Posterior vena cava (tissue), 2 donors: ENCODE data around the gene RBM45. TPM values are rescaled to one million over a fixed set of nuclear protein-coding genes. Genes with fewer than 3 reads are reported as not detected.
"Not testable (repeated sequence)": the region's sequence is repeated elsewhere in the genome, so short reads cannot be mapped to it uniquely, and the experiment has no call there.

Source experiments
- DNase-seq: peaks from one replicate; pipeline ENCODE4 v3.0.0-alpha.2; 2020; ENCODE audit warnings: low spot score
- intact Hi-C, 2 donors: fragments of 100-400 bp; cut with DNase I; formaldehyde crosslinking; loops; one replicate each; pipeline versions ENCODE4 v1.14.1 to v1.14.2; 2022 to 2023
- long read RNA-seq, 2 donors: library from polyadenylated mRNA; unstranded; transcript quantifications; one replicate each; pipeline ENCODE4 v2.0.0, GENCODE V29; 2020 to 2021
- total RNA-seq, 2 donors: library from RNA; stranded (reverse); fragmentation: NEBNext Ultra II Directional; extraction: Animal tissue kit (Norgen Biotek cat#: 25700); gene quantifications; one replicate each; pipeline ENCODE4 v1.2.1, GENCODE V29; 2021
- donor health status: DM: yes; HTN: yes; CAD: no.
- donor health status: DM: yes; HTN: yes; CAD: no.

The RBM45 gene, protein sequence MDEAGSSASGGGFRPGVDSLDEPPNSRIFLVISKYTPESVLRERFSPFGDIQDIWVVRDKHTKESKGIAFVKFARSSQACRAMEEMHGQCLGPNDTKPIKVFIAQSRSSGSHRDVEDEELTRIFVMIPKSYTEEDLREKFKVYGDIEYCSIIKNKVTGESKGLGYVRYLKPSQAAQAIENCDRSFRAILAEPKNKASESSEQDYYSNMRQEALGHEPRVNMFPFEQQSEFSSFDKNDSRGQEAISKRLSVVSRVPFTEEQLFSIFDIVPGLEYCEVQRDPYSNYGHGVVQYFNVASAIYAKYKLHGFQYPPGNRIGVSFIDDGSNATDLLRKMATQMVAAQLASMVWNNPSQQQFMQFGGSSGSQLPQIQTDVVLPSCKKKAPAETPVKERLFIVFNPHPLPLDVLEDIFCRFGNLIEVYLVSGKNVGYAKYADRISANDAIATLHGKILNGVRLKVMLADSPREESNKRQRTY
- 10 to 100 TPM; 11.3 to 13.9 TPM for total RNA-seq
- long read RNA-seq, donor 1, partial matches to known transcripts: 0 of 5 reads
- long read RNA-seq, donor 1, other reads (novel, unspliced or antisense): 3 of 5 reads
- long read RNA-seq, donor 2, transcript RBM45-201 (10 exons, 1,785 nt): major isoform, 13 of 19 reads
- long read RNA-seq, donor 2, partial matches to known transcripts: 1 of 19 reads
- long read RNA-seq, donor 2, other reads (novel, unspliced or antisense): 5 of 19 reads

DNA sequence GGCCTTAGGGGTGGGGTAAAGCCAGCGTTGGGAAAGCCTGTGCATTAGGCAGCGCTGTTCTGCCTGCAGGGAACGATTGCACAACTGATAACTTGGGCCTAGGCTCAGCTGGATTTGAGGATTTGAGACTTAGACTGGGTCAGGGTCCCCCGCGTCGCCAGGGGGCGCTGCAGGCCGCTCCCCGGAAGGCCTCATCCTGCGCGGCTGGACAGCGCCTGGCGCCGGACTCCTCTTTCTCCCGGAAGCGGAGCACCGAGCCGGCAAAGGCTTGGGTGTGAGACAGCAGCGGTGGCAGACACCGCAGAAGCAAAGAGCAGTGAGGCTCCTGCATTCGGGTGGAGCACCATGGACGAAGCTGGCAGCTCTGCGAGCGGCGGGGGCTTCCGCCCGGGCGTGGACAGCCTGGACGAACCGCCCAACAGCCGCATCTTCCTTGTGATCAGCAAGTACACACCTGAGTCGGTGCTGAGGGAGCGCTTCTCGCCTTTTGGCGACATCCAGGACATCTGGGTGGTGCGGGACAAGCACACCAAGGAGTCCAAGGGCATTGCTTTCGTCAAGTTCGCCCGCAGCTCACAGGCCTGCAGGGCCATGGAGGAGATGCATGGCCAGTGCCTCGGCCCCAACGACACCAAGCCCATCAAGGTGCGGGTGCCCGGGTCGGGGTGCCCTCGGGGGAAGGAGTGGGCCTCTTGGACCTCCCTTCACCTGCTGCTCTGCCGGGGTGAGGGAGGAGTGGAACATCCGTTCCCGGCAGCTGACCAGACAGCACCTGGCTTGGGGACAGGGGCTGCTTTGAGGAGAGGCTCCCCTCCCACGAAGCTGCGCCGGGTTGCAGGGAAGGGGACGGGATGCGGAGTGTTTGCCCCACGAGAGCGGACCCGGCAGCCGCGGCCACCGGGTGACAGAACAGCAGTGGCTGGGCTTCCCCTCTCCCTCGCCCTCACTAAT lies at the start of gene RBM45:
RBM45 (plus strand) TSS at position 236 of the 951 bp plus-strand sequence; CDS start at position 346, 110 bp downstream.
- intact Hi-C loops: loop anchor here (5.0 to 10.0 kb wide), 2 partner anchors 302 to 660 kb away; no protein-coding TSS in a partner anchor
- DNase-seq: peak; percentile 98

DNA sequence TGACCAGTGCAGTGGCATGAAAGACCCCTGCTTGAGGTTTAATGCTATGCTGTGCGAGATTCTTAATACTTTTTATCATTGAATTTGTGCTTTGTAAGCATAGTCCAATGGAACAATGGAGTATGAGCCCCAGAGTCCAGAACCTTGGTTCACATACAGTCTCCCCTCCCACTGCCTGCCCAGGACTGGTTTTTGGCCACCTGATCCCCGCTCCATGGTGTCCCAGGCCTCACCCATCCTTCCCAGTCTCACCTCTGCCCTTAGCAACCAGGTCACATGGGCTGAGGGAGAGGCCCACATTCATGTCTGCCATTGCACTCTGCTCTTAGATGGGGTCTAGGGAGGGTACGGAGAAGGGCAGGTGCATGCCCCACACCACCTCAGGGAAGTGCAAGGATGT lies 45.9 kb upstream of the RBM45 start:
- intact Hi-C loops: no loop called here

DNA sequence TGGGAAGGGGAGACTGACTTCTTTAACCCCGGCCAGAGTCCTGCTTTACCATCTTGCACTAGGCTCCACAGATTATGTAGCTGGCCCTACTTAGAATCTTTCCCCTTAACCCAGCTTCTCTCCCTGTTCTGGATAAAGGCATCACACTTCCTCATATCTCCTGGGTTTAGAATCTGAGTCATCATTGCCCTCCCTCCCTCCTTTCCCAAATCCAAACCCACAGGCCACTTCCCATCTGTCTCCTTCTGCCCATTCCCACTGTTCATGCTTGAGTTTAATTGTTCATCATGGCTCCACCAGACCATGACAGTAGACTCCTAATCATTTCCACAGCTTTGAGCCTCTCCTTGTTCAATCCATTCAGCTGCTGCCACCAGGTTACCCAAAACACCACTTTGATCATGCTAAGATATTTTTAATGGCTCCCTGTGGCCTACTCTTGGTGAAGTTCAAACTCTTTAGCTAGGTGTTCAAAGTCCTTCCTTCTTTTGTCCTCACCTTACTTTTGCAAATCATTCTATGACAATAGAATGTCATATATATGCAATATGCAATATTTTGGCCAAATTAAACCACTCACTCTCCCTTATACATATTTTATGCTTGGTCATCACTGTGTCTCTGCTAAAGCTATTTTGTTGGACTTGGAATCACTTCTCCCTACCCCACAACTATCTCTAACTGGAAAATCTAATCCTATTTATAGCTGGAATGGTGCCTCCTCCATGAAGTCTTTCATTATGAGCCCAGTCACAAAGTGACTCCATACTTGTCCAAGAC lies 45.2 kb upstream of the RBM45 start:
- no peak for DNase-seq
- intact Hi-C loops: no loop called here

More for the DNA sequence above, 45.9 kb upstream of the RBM45 start:
- peak; percentile 68 for DNase-seq

DNA sequence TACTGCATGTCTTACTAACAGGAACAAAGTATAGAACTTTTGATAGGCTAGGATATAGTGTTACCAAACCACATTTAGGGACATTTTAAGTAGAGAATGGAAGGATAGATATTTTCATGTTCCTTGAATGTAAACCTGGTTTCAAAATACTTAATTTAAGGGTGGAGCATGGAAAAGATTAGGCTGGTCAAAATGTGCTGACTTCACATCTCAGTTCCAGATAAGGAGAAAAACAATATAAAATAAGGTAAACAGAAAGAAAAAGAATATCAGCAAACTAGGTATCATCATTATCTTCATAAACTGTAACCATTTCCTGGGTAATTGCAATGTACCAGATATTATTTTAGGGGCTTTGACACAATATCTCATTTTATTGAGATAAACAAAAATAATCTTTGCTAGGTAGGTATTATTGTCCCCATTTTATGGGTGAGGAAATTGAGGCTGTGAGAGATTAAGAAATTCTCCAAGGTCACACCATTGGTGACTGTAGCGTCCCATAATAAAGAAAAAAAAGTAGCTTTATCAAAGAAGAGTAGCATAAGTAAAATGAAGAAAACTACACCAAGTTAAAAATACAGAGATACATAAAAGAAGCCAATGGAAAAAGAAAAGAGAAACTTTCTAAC lies 43.3 kb upstream of the RBM45 start:
- intact Hi-C loops: no loop called here
- no peak for DNase-seq

DNA sequence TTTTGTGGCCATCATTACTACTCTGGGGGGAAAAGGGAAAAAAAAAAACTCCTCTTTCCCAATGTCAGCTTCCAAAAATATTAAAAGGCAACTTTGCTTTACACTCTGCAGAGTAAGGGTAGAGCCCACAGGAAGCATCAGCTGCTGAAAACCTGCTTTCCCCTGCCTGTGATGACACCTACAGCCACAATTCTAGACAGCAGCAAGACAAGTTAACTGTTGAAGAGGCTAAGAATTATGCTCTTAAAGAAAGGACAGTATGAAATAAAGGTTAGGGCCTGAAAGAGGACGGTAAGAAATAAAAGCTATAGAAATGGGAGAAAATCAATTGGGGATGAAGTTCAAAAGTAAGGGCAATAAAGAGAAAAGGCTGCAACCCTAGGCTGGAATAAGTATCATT lies 42.7 kb upstream of the RBM45 start:
- intact Hi-C loops: no loop called here
- no peak for DNase-seq

DNA sequence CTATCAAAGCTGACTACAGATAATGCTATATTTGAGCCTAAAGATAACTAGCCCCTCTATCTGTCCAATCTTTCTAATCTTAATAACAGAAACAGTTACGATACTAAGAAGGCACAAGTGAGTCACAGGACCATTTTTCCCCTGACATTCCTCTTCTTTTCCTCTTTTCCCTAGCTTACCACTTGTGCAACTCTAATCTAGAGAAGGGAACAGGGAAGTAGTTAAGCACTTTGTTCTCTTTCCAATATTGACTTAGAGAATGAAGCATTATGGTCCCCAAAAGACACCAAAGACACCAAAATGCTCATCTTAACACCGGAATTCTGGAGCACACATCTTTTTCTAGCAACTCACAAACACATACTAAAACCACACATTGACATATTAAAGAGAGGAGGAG lies 41.4 kb upstream of the RBM45 start:
- DNase-seq: no peak
- intact Hi-C loops: no loop called here

DNA sequence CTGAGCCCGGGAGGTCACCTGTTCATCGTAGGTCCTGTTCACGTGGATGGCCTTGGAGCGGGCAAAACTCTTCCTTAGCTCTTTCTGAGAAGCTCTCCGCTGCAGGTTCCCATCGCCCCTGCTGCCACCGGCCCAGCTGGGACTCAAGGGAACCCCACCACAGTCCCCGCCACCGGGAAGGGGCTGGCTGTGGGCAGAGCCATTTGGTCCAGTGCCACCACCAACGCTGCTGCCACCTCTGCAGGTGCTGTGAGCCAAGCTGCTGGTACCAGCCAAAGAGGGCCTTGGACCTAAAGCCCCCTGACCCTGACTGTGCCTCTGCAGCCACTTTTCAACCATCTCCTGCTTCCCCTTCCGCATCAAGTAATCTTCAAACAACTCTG lies 40.2 kb upstream of the RBM45 start:
- intact Hi-C loops: no loop called here
- peak; percentile 59 for DNase-seq

DNA sequence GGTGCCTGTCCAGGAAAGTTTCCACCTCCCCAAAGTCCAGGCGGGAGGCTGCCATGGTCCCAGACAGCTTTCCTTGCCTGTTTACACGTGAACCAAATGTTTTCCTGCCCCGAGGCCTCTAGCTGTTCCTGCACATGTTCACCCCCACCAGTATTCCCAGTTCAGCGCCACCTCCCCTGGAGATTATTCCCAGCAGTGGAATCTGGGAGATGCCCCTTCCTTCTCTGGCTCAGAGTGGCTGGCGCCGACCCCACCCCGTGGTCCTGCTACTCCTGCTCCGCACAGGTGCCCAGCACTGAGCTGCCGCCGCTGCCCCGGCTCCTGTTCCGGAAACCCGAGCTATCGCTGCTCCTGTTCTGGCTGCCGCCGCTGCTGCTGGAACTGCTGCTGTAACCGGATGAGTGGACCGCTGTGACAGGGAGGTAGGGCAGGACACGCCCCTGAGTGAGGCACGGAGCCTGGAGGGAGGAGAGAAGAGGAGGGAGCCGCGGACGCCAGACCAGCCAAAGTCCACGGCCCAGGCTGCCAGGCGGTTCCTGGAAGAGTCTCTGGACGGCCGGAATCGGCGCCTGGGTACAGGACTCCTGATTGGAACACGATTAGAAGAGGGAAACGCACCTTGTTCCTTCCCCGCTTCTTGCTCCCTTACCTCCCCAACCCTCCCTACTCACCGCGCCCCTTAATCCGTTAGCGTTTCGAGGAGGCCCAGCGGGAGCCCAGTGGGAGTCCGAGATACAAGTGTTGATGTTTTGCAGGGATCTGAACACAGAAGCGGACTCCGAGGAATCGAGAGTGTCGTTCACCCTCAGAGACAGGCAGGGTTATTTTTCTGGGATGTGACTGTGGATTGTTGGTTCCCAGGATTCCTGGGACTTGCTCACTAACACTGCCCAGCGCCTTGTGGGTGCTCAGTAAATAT lies 39.6 kb upstream of the RBM45 start, which contains the start of gene PDE11A:
PDE11A (minus strand) TSS at position 395 of the 919 bp plus-strand sequence; CDS start at position 55, 340 bp downstream.
- intact Hi-C loops: no loop called here

DNA sequence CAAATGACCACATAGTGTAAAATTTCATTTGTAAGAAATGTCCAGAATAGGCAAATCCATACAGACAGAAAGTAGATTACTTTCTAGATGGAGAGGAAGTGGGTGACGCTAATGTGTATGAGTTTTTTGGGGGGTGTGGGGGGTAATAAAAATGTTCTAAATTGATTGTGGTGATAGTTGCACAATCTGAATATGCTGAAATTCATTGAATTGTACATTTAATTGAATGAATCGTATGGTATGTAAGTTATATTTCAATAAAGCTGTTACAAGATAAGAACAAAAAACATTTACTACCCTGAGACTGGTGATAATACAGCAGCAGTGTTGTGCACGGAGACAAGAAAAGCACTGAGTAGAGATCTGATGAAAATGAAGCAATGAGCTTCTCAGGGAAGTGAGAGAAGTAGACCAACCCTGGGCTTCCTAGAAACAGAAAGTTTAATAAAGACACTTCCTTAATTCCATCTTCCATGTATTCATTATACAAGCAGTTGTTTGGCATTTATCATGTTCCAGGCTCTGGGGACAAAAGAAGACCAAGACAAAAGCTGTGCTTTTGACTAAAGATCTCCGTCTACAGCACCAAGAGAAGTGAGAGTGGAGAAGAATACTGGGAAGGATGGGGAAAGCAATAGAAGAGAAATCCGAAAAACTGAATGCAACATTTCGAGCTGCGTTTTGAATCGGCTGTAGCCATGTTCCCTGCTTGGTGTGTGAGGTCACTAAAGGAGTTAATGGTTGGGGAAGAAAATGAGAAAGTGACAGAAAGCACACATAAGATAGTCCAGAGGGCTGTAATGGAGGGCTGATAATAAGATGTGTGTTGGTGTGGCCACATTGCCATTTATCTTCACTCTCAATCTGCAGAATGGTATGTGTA lies 37.9 kb upstream of the RBM45 start:
- intact Hi-C loops: no loop called here
- DNase-seq: no peak

More for the DNA sequence above, 39.6 kb upstream of the RBM45 start, which contains the start of gene PDE11A:
- DNase-seq: peak; percentile 93

DNA sequence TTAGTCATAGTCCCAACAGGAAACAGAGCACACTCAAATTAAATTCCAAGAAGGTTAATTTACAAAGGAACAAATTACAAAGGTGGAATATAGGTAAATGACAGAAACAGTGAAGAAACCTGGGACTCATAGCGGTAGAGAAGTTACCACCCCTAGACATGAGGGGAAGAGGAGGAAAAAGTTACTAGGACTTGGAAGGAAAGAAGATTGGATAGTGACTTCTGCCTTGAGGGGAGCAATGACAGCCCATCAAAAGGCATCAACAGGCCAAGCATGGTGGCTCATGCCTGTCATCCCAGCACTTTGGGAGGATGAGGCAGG lies 37.3 kb upstream of the RBM45 start:
- intact Hi-C loops: no loop called here
- DNase-seq: no peak

DNA sequence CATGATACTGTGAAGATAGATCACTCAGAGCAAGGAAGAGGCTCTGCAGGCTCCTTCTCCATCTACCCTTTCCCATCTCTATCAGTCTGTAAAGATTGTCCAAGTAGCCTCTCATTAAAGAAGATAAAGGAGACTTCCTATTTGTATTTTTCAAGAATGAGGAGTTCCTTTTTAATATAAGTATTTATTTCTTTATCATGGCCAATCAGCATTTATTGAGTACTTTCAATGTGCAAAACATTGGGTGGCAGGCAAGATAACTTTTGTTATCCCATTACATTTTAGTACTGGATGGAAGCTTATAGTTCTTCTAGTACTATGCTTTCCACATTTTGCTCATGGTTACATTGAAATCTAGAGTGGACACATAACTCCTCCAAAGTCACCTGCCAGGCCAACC lies 36.1 kb upstream of the RBM45 start:
- DNase-seq: no peak
- intact Hi-C loops: no loop called here

DNA sequence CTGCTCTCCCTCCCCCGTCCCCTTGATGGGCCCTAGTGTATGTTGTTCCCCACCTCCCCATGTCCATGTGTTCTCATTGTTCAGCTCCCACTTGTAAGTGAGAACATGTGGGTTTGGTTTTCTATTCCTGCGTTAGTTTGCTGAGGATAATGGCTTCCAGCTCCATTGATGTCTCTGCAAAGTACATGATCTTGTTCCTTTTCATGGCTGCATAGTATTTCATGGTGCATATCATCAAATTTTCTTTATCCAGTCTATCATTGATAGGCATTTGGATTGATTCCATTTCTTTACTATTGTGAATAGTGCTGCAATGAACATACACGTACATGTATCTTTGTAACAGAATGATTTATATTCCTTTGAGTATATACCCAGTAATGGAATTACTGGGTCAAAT lies 33.0 kb upstream of the RBM45 start:
- intact Hi-C loops, DNase-seq: not testable (repeated sequence)

DNA sequence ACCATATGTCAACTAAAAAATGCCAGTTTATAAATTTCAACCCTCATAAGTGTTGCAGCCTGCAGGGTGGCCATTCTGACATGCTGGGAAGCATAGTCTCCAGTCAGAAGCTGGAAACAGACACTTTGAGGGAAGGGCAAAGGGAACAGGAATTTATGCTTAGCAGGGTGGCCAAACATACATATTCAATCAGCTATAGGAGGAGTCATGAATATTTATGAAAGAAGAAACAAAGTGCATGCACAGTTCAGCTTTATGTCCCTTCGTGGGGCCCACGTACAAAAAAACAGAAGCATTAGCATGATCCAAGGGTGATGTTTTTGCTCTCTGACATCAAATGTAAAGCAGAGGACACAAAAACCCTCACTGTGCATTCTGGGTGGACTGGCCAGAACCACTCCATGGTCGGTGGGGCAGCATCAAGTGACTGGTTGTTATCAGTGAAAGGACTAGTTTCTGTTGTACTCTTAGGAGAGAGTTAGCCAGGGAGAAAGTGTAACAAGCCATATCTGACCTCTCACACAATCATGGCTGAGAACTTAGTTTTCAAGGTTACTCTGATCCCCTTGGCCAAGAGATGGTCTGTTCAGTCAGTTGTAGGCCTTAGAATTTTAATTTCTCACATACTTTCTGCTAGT lies 29.7 kb upstream of the RBM45 start:
- no peak for DNase-seq
- intact Hi-C loops: no loop called here

DNA sequence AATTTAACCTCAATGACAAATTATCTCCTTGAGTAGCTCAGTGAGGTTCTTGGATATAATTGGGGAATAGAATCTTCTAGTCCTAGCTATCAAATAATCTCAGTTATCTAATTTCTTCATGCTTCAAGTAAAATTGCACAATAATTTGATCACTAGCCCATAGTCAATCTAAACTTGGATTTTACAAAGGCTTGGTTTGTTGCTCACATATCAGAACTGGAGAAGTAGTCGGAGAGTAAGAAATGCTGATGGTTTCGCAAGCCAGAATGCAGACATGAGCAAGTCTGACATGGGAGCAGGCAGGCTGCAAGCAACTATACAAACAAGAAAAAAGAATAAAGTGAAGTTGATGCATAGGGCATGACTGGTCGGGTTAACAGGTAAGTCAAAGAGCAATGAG lies 28.0 kb upstream of the RBM45 start:
- intact Hi-C loops: no loop called here
- no peak for DNase-seq

DNA sequence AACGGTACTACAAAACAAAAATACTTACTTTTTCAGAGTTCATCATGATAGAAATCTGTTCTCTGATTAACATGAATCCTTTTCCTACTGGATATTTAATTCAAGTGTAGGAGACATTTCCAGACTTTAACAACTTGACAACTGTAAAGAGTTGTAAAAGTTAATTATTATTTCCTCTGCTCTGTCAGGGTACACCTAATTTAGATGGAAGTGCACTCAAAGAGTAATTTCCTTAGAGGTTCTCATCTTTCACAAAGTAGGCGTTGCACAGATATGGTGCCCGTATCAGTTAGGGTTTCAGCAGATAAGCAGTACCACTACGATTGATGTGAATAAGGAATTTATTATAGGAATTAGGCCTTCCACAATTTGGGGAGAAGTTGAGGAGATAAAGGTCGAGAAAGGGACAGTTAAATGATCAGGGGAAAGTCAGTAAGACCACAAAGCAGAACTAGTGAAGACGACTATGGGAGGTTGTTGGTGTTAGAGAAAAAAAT lies 23.4 kb upstream of the RBM45 start:
- intact Hi-C loops: no loop called here
- no peak for DNase-seq

DNA sequence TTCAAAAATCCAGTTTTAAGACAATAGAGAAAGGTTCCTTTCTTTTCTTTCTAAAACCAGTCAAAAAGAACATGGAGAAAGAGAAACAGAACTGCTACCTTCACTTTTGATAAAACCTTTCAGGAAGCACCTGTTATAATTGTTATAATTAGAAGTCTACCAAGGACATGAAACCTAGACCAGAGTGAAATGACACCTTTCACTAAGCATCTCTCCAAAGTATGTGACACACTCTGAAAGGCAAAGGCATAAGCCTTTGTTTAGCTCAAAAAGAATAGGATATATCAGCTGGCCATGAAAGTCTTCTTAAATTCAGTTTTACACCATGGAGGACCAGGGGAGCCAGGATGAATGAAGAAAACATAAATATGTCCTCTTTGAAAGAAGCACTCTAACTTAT lies 18.8 kb upstream of the RBM45 start:
- intact Hi-C loops: no loop called here
- DNase-seq: no peak
